Measurements from ENCODE around the gene CCND3.

Gene CCND3

GRCh38 chr6:41941280-41942066 is at the start of gene CCND3:
CCND3 (minus strand) TSS chr6:41941808; CDS start chr6:41941649, 159 bp downstream.
- DNase-seq (ENCODE audit: extremely low spot score): peak; percentile 86
- TF ChIP-seq L3MBTL2 (conservative IDR thresholded peaks at IDR 0.05) (peak; percentile 55), SUZ12 (IDR thresholded peaks at IDR 0.05) (no peak)
- ChIA-PET CTCF (no interaction called here), POLR2A (interaction anchor here (0.6 to 2.1 kb wide), 6 partner anchors 10 to 823 kb away, joined by 3 to 6 read pairs (median 3); partner anchors contain the start of genes BYSL and MED20)

DNA sequence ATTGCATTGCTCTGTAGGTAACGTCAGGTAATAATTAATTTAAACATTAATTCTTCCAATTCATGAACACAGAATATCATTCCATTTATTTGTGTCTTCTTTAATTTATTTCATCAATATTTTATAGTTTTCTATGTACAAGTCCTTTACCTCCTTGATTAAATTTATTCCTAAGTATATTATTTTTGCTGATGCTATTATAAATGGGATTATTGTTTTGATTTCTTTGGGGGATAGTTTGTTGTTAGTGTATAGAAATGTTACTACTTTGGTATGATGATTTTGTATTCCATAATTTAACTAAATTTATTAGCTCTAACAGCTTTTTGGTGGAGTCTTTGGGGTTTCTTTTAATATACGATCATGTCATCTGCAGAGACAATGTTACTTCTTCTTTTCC is 44.7 kb upstream of the CCND3 start:
- POLR2A ChIA-PET: no interaction called here
- DNase-seq (ENCODE audit: extremely low spot score): no peak
- CTCF ChIA-PET: interaction anchor here (0.6 kb wide), 1 partner anchor 59 kb away, joined by 3 read pairs; no protein-coding TSS in a partner anchor
- TF ChIP-seq NFRKB (IDR thresholded peaks at IDR 0.05): no peak
- no peak for TF ChIP-seq FOXK2 (IDR thresholded peaks at IDR 0.05)

GRCh38 chr6:41984623-41985022 is 43.0 kb upstream of the CCND3 start:
- CTCF ChIA-PET: no interaction called here
- POLR2A ChIA-PET: no interaction called here
- no peak for DNase-seq (ENCODE audit: extremely low spot score)
- TF ChIP-seq ELF4 (IDR thresholded peaks at IDR 0.05) (no peak), SUZ12 (IDR thresholded peaks at IDR 0.05) (no peak), FOXK2 (IDR thresholded peaks at IDR 0.05) (no peak), ZNF384 (IDR thresholded peaks at IDR 0.05) (no peak), PKNOX1 (IDR thresholded peaks at IDR 0.05) (no peak), FOXA1 (IDR thresholded peaks at IDR 0.05) (no peak), ARNT (IDR thresholded peaks at IDR 0.05) (no peak), CTBP1 (IDR thresholded peaks at IDR 0.05; ENCODE audit: borderline replicate concordance) (no peak), SP1 (IDR thresholded peaks at IDR 0.05) (no peak), LEF1 (IDR thresholded peaks at IDR 0.05; ENCODE audit: borderline replicate concordance) (no peak), NFRKB (IDR thresholded peaks at IDR 0.05) (no peak), FOXM1 (IDR thresholded peaks at IDR 0.05; ENCODE audit: borderline replicate concordance) (no peak), TARDBP (IDR thresholded peaks at IDR 0.05) (no peak), HDGF (IDR thresholded peaks at IDR 0.05; ENCODE audit: borderline replicate concordance) (no peak), BHLHE40 (IDR thresholded peaks at IDR 0.05; ENCODE audit: borderline replicate concordance) (no peak), L3MBTL2 (conservative IDR thresholded peaks at IDR 0.05) (no peak)

GRCh38 chr6:41976794-41977484 is 35.3 kb upstream of the CCND3 start:
- ChIA-PET POLR2A (interaction anchor here (1.4 kb wide), 1 partner anchor 10 kb away, joined by 3 read pairs; no protein-coding TSS in a partner anchor), CTCF (interaction anchor here (0.6 to 1.1 kb wide), 4 partner anchors 9 to 33 kb away, joined by 3 to 4 read pairs (median 3); no protein-coding TSS in a partner anchor)
- no peak for DNase-seq (ENCODE audit: extremely low spot score)
- TF ChIP-seq SUZ12 (IDR thresholded peaks at IDR 0.05) (no peak), CTBP1 (IDR thresholded peaks at IDR 0.05; ENCODE audit: borderline replicate concordance) (no peak), HDGF (IDR thresholded peaks at IDR 0.05; ENCODE audit: borderline replicate concordance) (no peak), NFRKB (IDR thresholded peaks at IDR 0.05) (no peak), ELF4 (IDR thresholded peaks at IDR 0.05) (no peak), BHLHE40 (IDR thresholded peaks at IDR 0.05; ENCODE audit: borderline replicate concordance) (no peak), LEF1 (IDR thresholded peaks at IDR 0.05; ENCODE audit: borderline replicate concordance) (no peak), ZNF384 (IDR thresholded peaks at IDR 0.05) (no peak), ARNT (IDR thresholded peaks at IDR 0.05) (no peak), L3MBTL2 (conservative IDR thresholded peaks at IDR 0.05) (no peak), FOXA1 (IDR thresholded peaks at IDR 0.05) (no peak), FOXK2 (IDR thresholded peaks at IDR 0.05) (no peak), SP1 (IDR thresholded peaks at IDR 0.05) (no peak)

DNA sequence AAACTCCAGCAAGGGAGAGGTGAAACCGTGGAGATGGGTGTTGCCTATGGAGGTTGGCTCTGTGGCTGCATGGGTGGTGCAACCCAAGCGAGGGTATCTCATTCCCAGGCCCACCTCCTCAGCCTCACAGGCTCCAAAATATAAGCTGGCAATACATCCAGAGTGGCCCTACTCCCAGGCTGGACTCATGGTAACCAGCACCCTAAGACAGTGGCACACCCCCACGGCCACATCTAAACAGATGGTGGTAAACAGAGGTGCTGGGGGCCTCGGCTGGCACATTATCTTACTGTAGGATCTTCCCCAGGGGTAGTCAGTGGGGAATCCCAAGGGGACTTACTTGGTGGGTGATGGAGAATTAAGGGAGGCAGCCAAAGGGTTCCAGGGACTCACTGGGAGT is 33.7 kb upstream of the CCND3 start:
- ChIA-PET POLR2A (no interaction called here), CTCF (no interaction called here)
- no peak for DNase-seq (ENCODE audit: extremely low spot score)
- TF ChIP-seq L3MBTL2 (conservative IDR thresholded peaks at IDR 0.05) (no peak), CTBP1 (IDR thresholded peaks at IDR 0.05; ENCODE audit: borderline replicate concordance) (no peak), ZNF384 (IDR thresholded peaks at IDR 0.05) (no peak), LEF1 (IDR thresholded peaks at IDR 0.05; ENCODE audit: borderline replicate concordance) (no peak), SP1 (IDR thresholded peaks at IDR 0.05) (no peak), PKNOX1 (IDR thresholded peaks at IDR 0.05) (no peak), FOXA1 (IDR thresholded peaks at IDR 0.05) (no peak), FOXM1 (IDR thresholded peaks at IDR 0.05; ENCODE audit: borderline replicate concordance) (no peak), ELF4 (IDR thresholded peaks at IDR 0.05) (no peak), HDGF (IDR thresholded peaks at IDR 0.05; ENCODE audit: borderline replicate concordance) (no peak), SUZ12 (IDR thresholded peaks at IDR 0.05) (no peak), NFRKB (IDR thresholded peaks at IDR 0.05) (no peak)

DNA sequence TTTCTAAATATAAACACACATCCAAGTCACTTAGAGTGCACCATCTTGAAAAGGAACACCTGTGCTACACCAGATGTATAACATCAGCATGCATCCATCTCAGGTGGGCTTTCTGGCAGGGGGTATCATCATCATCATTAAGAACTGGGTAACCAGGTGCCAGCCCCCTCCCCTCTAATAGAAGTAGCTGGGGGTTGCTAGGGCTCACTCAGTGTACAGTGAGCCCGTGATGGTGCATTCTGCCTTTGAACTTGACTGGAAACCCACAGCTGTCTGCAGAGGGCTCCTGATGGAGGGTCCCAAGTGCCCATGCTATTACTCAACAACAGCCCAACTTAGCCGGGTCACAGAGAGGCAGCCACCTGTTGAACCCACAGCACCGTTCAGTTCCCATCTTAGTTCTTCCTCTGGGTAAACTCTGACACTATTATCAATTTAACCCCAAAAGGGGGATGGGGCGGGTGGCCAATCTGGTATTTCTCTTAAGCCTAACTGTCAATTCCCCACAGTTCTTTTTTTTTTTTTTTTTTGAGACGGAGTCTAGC is 32.7 kb upstream of the CCND3 start:
- CTCF ChIA-PET: no interaction called here

More for the DNA sequence above, 32.7 kb upstream of the CCND3 start:
- POLR2A ChIA-PET: no interaction called here
- DNase-seq (ENCODE audit: extremely low spot score): no peak
- TF ChIP-seq PKNOX1 (IDR thresholded peaks at IDR 0.05) (no peak), BHLHE40 (IDR thresholded peaks at IDR 0.05; ENCODE audit: borderline replicate concordance) (no peak), ARNT (IDR thresholded peaks at IDR 0.05) (no peak), ZNF384 (IDR thresholded peaks at IDR 0.05) (no peak), FOXK2 (IDR thresholded peaks at IDR 0.05) (no peak), NFRKB (IDR thresholded peaks at IDR 0.05) (no peak), SUZ12 (IDR thresholded peaks at IDR 0.05) (no peak), L3MBTL2 (conservative IDR thresholded peaks at IDR 0.05) (no peak), FOXA1 (IDR thresholded peaks at IDR 0.05) (no peak)
